Endothelial cell of umbilical vein (primary cell): ENCODE measurements around the gene ZDHHC9.

Experiments used
- POLR2A ChIP-seq: IDR thresholded peaks from 2 replicates; pipeline ENCODE4 v1.6.1; 2012; ENCODE audit warnings: low read depth, mild to moderate bottlenecking, control low read depth, low read length
- TF ChIP-seq, protein P1 (sequence below), 2 donors: IDR thresholded peaks; 1 replicate in 1 of 2; 2 replicates in 1 of 2; pipeline ENCODE4 v1.5.1; 2011; ENCODE audit warnings: low read length in 2 of 2, mild to moderate bottlenecking in 2 of 2, moderate library complexity in 2 of 2, control low read depth in 1 of 2, inconsistent platforms in 1 of 2, low read depth in 1 of 2; ENCODE audit not compliant: insufficient read depth in 1 of 2; ENCODE audit errors: extremely low read depth in 1 of 2

DNA sequence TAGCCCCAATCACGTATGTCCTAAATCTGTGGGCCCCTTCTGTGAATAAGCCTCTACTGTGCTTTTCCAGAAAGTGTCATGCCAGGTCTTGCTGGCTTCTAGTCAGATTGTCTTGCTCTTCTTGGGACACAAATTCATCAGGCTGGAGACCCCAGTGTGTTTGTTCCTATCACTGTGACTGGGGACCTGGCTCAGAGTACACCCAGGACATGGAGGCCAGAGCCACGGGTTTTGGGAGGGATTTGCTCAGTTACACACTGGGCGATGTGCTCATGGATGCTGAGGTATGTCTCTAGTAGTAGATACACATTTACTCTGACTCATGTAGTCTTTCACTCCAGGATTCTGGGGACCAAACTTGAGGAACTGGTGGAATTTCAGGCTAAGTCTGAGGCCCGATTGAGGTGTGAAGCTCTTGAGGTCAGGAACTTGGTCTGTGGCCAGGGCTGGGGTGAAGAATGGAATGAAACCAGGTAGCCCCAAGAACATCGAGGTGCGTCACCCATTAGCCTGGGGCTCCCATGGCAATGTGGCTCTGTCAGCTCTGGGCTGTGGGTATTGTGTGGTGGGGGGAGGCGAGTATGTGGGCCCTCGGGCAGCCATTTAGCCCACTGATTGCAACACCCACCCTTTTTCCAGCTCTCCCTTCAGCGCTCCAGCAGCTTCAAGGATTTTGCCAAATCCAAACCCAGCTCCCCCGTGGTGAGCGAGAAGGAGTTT, 56.2 kb downstream of the ZDHHC9 start:
- TF ChIP-seq, protein P1, sequence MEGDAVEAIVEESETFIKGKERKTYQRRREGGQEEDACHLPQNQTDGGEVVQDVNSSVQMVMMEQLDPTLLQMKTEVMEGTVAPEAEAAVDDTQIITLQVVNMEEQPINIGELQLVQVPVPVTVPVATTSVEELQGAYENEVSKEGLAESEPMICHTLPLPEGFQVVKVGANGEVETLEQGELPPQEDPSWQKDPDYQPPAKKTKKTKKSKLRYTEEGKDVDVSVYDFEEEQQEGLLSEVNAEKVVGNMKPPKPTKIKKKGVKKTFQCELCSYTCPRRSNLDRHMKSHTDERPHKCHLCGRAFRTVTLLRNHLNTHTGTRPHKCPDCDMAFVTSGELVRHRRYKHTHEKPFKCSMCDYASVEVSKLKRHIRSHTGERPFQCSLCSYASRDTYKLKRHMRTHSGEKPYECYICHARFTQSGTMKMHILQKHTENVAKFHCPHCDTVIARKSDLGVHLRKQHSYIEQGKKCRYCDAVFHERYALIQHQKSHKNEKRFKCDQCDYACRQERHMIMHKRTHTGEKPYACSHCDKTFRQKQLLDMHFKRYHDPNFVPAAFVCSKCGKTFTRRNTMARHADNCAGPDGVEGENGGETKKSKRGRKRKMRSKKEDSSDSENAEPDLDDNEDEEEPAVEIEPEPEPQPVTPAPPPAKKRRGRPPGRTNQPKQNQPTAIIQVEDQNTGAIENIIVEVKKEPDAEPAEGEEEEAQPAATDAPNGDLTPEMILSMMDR (IDR thresholded peaks at IDR 0.05; ENCODE audit: extremely low read depth in 1 of 2, insufficient read depth in 1 of 2, low read depth in 1 of 2, low read length in 2 of 2): no peak
- no peak for TF ChIP-seq POLR2A
